Measurements from ENCODE around the gene PRMT3.
"Not testable (repeated sequence)": the region's sequence is repeated elsewhere in the genome, so short reads cannot be mapped to it uniquely, and the experiment has no call there.

PRMT3 gene

GRCh38 chr11:20530942-20531703 lies 143.6 kb downstream of the PRMT3 start:
- Mint-ChIP-seq H3K27ac (no peak overlapping the region), H3K9me3 (no peaks in the 10 kb centered on the region), H3K36me3 (no peaks in the 10 kb centered on the region), H3K27me3 (peaks cover 9% of the 10 kb centered on the region), H3K4me3 (no peak overlapping the region), H3K4me1 (no peaks in the 10 kb centered on the region)
- CTCF ChIA-PET: no interaction called here
- no peak for DNase-seq

- CTCF ChIA-PET: no interaction called here
- DNase-seq: no peak
- no peak overlapping the region for H3K27ac Mint-ChIP-seq
- peaks cover 10% of the 10 kb centered on the region for H3K27me3 Mint-ChIP-seq
- no peaks in the 10 kb centered on the region for H3K36me3 Mint-ChIP-seq
- no peaks in the 10 kb centered on the region for H3K9me3 Mint-ChIP-seq
- H3K4me1 Mint-ChIP-seq: no peaks in the 10 kb centered on the region
- H3K4me3 Mint-ChIP-seq: no peak overlapping the region
These were observed 147.9 kb downstream of the PRMT3 start for GRCh38 chr11:20535271-20535881.

DNA sequence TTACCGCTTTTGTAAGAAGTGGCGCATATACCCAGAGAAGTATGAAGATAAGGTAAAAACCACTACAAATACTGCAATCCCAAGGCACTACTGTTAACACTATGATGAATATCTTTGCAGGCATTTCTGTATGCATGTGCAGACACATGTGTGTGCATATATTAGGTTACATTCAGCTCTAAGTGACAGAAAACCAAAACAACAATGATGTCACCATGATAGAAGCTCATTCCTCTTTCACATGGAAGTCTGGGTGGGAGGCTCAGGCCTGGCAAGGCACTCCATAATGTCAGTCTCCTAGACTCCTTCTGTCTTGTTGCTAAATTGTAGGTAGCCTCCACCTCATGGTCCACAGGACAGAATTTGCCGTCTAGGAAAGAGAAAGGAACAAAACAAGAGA lies 148.8 kb downstream of the PRMT3 start:
- H3K27me3 Mint-ChIP-seq: peaks cover 10% of the 10 kb centered on the region

GRCh38 chr11:20536784-20537183 lies 149.3 kb downstream of the PRMT3 start:
- Mint-ChIP-seq H3K27me3 (peaks cover 10% of the 10 kb centered on the region), H3K36me3 (no peaks in the 10 kb centered on the region)
- CTCF ChIA-PET: no interaction called here

More for the DNA sequence above, 148.8 kb downstream of the PRMT3 start:
- CTCF ChIA-PET: no interaction called here
- DNase-seq: no peak
- no peaks in the 10 kb centered on the region for H3K4me1 Mint-ChIP-seq
- H3K4me3 Mint-ChIP-seq: no peak overlapping the region
- no peaks in the 10 kb centered on the region for H3K9me3 Mint-ChIP-seq
- H3K36me3 Mint-ChIP-seq: no peaks in the 10 kb centered on the region
- H3K27ac Mint-ChIP-seq: no peak overlapping the region

DNA sequence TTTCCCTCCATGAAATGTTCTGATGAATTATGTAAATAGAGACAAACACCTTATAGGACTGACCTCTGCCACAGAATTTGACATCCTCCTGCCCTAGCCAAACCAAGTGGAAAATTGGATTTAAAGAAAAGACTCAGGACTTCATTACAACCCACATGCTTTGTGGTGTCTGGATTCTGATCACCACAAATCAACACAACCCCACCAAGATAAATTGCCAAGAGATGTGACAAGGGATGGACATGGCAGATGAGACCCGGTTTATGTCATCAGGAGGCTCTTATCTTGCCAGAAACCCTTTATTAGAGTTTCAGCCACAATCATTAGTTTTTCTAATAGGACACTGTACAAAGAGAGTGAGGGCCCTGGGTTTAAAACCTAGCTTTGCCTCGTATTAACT lies 154.0 kb downstream of the PRMT3 start:
- peaks cover 5% of the 10 kb centered on the region for H3K27me3 Mint-ChIP-seq
- no peaks in the 10 kb centered on the region for H3K36me3 Mint-ChIP-seq
- H3K27ac Mint-ChIP-seq: no peak overlapping the region
- CTCF ChIA-PET: no interaction called here
- H3K9me3 Mint-ChIP-seq: no peaks in the 10 kb centered on the region
- H3K4me3 Mint-ChIP-seq: no peak overlapping the region
- DNase-seq: no peak
- no peaks in the 10 kb centered on the region for H3K4me1 Mint-ChIP-seq

More at GRCh38 chr11:20536784-20537183, 149.3 kb downstream of the PRMT3 start:
- Mint-ChIP-seq H3K27ac (no peak overlapping the region), H3K4me3 (no peak overlapping the region), H3K4me1 (no peaks in the 10 kb centered on the region), H3K9me3 (no peaks in the 10 kb centered on the region)
- DNase-seq: no peak

DNA sequence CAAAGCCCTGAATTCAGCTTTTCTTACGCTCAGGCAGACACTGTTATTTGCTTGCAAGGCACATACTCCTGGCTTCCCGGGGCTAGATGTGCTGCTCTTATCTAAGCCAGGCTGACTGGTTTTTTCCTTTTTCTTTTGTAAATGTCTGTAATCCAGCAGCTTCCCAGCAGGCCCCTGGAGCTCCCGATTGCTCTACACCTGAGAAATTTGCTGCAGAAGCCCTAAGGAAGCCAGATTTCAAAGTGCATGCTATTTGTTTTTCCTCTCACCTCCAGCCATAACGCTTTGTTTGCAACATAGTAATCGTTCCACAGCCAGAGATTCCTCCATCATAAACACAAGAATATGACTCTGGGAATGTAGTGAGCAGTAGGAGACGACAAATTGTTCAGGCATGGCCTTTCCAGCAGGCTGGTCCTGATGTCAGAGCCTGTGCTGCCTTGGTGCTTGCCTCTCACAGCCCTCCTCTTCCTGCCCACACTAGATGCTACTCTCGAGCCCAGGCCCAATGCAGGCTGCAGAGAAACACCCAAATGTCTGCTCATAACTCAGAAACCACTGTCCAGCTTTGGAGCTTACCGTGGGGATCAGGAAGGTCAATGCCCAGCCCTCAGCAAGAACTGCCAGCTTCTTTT lies 157.2 kb downstream of the PRMT3 start:
- Mint-ChIP-seq H3K36me3 (no peaks in the 10 kb centered on the region), H3K9me3 (no peaks in the 10 kb centered on the region), H3K27ac (no peak overlapping the region), H3K27me3 (peaks cover 5% of the 10 kb centered on the region), H3K4me1 (no peaks in the 10 kb centered on the region), H3K4me3 (no peak overlapping the region)
- CTCF ChIA-PET: no interaction called here
- DNase-seq: no peak

DNA sequence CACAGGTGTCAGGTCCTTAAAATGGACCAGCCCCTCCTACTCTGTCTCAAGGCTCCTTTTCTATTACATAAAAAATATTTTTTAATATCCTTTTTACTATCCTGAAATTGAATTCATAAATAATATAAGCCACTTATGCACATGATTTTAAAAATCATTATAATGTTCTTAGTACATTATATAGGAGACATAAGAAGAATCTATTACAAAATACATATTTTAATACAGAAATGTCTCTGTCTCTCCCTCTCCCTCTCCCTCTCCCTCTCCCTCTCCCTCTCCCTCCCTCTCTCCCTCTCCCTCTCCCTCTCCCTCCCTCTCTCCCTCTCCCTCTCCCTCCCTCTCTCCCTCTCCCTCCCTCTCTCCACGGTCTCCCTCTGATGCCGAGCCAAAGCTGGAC lies 159.9 kb downstream of the PRMT3 start:
- no peaks in the 10 kb centered on the region for H3K36me3 Mint-ChIP-seq
- H3K27ac Mint-ChIP-seq: no peak overlapping the region
- H3K27me3 Mint-ChIP-seq: peaks cover 10% of the 10 kb centered on the region
- H3K9me3 Mint-ChIP-seq: no peaks in the 10 kb centered on the region
- H3K4me1 Mint-ChIP-seq: no peaks in the 10 kb centered on the region
- DNase-seq: no peak
- H3K4me3 Mint-ChIP-seq: no peak overlapping the region
- CTCF ChIA-PET: no interaction called here

- Mint-ChIP-seq H3K9me3 (peaks cover under 1% of the 10 kb centered on the region), H3K4me1 (no peaks in the 10 kb centered on the region), H3K27me3 (peaks cover 5% of the 10 kb centered on the region), H3K4me3 (no peak overlapping the region), H3K36me3 (no peaks in the 10 kb centered on the region), H3K27ac (no peak overlapping the region)
- no peak for DNase-seq
- CTCF ChIA-PET: no interaction called here
These were observed 163.6 kb downstream of the PRMT3 start for GRCh38 chr11:20551096-20551495.

- no peak for DNase-seq
- Mint-ChIP-seq H3K36me3 (no peaks in the 10 kb centered on the region), H3K9me3 (peaks cover 6% of the 10 kb centered on the region), H3K27me3 (peaks cover 5% of the 10 kb centered on the region), H3K4me1 (no peaks in the 10 kb centered on the region), H3K27ac (no peak overlapping the region), H3K4me3 (no peak overlapping the region)
- CTCF ChIA-PET: no interaction called here
These were observed 168.3 kb downstream of the PRMT3 start for GRCh38 chr11:20555783-20556182.

DNA sequence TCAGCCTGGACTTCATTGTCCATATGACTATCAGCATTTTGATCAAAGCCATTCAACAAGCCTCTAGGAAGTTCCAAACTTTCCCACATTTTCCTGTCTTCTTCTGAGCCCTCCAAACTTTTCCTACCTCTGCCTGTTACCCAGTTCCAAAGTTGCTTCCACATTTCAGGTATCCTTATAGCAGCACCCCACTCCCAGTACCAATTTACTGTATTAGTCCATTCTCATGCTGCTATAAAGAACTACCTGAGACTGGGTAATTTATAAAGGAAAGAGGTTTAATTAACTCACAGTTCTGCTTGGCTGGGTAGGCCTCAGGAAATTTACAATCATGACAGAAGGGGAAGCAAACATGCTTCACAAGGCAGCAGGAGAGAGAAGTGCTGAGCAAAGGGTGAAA lies 168.9 kb downstream of the PRMT3 start:
- H3K27me3 Mint-ChIP-seq, H3K4me3 Mint-ChIP-seq, H3K27ac Mint-ChIP-seq, CTCF ChIA-PET, H3K4me1 Mint-ChIP-seq, H3K9me3 Mint-ChIP-seq, H3K36me3 Mint-ChIP-seq, DNase-seq: not testable (repeated sequence)

- Mint-ChIP-seq H3K4me1 (no peaks in the 10 kb centered on the region), H3K27me3 (no peaks in the 10 kb centered on the region), H3K9me3 (peaks cover 6% of the 10 kb centered on the region), H3K27ac (no peak overlapping the region), H3K36me3 (no peaks in the 10 kb centered on the region), H3K4me3 (no peak overlapping the region)
- CTCF ChIA-PET: no interaction called here
- DNase-seq: no peak
These were observed 171.2 kb downstream of the PRMT3 start for GRCh38 chr11:20558741-20559140.

Measured in activated naive CD4-positive, alpha-beta T cell treated with anti-CD3 and anti-CD28 coated beads, Interleukin-2, amount 10 ng/mL, durations not matched to agents 7 days and 5 days (primary cell).